Tibial artery (tissue), 4 donors: ENCODE results near the gene TESK2.
"Not testable (repeated sequence)": the region's sequence is repeated elsewhere in the genome, so short reads cannot be mapped to it uniquely, and the experiment has no call there.

ENCODE experiments used
- DNase-seq, 2 donors: peaks; one replicate each; pipeline ENCODE4 v3.0.0-alpha.2; 2019
- H3K27ac ChIP-seq, 2 donors: fragments of 200-600 bp; sonication (generic) in 1 of 2; 1 replicate in 1 of 2; 2 replicates in 1 of 2; pipeline ENCODE4 v1.5.1; 2018 to 2019; ENCODE audit warnings: mild to moderate bottlenecking in 1 of 2
- H3K27me3 ChIP-seq, 2 donors: fragments of 200-600 bp; sonication (generic) in 1 of 2; one replicate each; pipeline versions ENCODE4 v1.5.1 to v1.6.0; 2016 to 2019
- H3K36me3 ChIP-seq, 3 donors: fragments of 200-600 bp; sonication (generic) in 2 of 3; one replicate each; pipeline ENCODE4 v1.5.1; 2016 to 2019; ENCODE audit warnings: mild to moderate bottlenecking in 2 of 3
- H3K4me1 ChIP-seq, 4 donors: fragments of 200-600 bp; sonication (generic) in 2 of 4; 1 replicate in 3 of 4; 2 replicates in 1 of 4; pipeline ENCODE4 v1.5.1; 2016 to 2019
- H3K4me3 ChIP-seq, 2 donors: fragments of 200-600 bp; sonication (generic) in 1 of 2; 1 replicate in 1 of 2; 2 replicates in 1 of 2; pipeline ENCODE4 v1.5.1; 2018 to 2019; ENCODE audit warnings: mild to moderate bottlenecking in 2 of 2
- H3K9me3 ChIP-seq, 3 donors: fragments of 200-600 bp; sonication (generic) in 1 of 3; one replicate each; pipeline ENCODE4 v1.5.1; 2016 to 2019
- CTCF ChIP-seq, 2 experiments: fragments of 200-600 bp in 1 of 2; fragments of 450-650 bp in 1 of 2; IDR thresholded peaks; one replicate each; pipeline ENCODE4 v1.5.1; 2017 to 2019; ENCODE audit warnings: antibody characterized with exemption in 2 of 2, mild to moderate bottlenecking in 1 of 2, moderate library complexity in 1 of 2
- intact Hi-C: fragments of 100-400 bp; cut with DNase I; formaldehyde crosslinking; loops from one replicate; pipeline ENCODE4 v1.15.0; 2023; ENCODE audit warnings: low total_unique reads

TESK2 gene

DNA sequence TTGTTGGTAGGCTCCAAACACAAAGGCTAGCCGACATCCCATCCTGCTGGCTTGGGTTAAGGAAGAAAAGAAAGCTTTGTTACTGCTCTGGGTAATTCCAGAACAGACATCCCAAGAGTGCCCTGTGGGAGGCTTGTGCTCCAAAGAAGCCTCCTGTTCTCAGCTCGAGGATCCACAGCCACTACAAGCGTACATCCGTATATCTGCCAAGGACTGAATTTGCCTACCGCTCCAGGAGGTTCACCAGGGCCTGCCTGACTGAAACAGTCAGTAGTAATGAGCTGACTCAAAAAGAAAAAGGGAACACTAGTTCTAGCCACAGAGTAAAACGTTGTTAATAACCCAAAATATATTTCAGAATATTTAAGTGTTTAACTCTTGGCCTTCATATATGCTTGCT is 125.9 kb downstream of the TESK2 start:
- no peak for DNase-seq
- H3K27ac ChIP-seq = no peak overlapping the region
- H3K27me3 ChIP-seq = no peaks in the 10 kb centered on the region
- H3K4me3 ChIP-seq = no peak overlapping the region
- no peaks in the 10 kb centered on the region for H3K9me3 ChIP-seq
- TF ChIP-seq CTCF (IDR thresholded peaks at IDR 0.05) = no peak
- no peaks in the 10 kb centered on the region for H3K36me3 ChIP-seq
- H3K4me1 ChIP-seq = peaks cover 0 to 14% (median 9%) of the 10 kb centered on the region in 4 donors
- intact Hi-C loops = no loop called here

GRCh38 chr1:45364294-45364693 is 126.7 kb downstream of the TESK2 start:
- H3K4me3 ChIP-seq = no peak overlapping the region
- H3K27me3 ChIP-seq = no peaks in the 10 kb centered on the region
- no peak overlapping the region for H3K27ac ChIP-seq
- H3K4me1 ChIP-seq = peaks cover 0 to 16% (median 10%) of the 10 kb centered on the region in 4 donors
- no peak for TF ChIP-seq CTCF (IDR thresholded peaks at IDR 0.05)
- DNase-seq = no peak
- H3K36me3 ChIP-seq = no peaks in the 10 kb centered on the region
- intact Hi-C loops = no loop called here
- H3K9me3 ChIP-seq = no peaks in the 10 kb centered on the region

GRCh38 chr1:45360981-45361380 is 130.0 kb downstream of the TESK2 start:
- Histone ChIP-seq H3K4me1 (peaks cover 0 to 16% (median 10%) of the 10 kb centered on the region in 4 donors), H3K27ac (peak overlapping the region; percentile 74 to 81), H3K4me3 (peak overlapping the region; percentile 1)
- peak in 1 of 2 donors; percentile 64 for DNase-seq
- H3K9me3 ChIP-seq, H3K27me3 ChIP-seq, H3K36me3 ChIP-seq: not testable (repeated sequence)
- intact Hi-C loops = loop anchor here (2.0 kb wide), 1 partner anchor 132 kb away; no protein-coding TSS in a partner anchor

DNA sequence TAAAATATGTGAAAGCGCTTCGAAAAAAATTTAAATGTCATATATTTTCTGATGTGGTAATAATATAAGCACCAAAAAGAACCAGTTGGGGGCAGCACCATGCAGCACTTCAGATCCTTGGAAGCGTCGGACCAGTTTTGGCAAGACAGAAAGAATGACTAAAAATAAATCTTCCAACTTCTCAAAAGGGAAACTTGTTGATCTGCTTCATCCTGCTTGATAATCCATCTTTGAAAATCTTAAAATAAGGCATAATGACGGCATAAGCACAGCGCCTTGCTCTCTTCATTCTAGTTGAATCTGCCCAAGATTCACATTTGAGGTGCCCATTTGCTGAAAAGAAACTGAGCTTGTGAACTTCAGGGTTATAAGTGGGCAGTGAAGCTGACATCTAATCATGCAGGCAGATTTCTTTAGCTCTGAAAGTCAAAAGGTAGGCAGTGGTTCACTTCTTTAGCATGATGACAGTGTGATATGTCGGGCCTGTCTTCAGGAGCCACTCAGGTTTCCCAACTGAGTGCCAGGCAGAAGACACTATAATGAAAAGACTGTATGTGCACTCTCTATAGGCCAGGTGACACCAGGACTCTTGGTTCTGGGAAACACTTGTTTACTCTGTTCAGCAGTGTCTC is 131.0 kb downstream of the TESK2 start:
- Histone ChIP-seq H3K27ac (peak overlapping the region; percentile 74 to 81), H3K4me1 (peaks cover 0 to 16% (median 10%) of the 10 kb centered on the region in 4 donors), H3K9me3 (no peaks in the 10 kb centered on the region), H3K27me3 (no peaks in the 10 kb centered on the region), H3K36me3 (no peaks in the 10 kb centered on the region), H3K4me3 (peak overlapping the region in 1 of 2 donors; percentile 19)
- intact Hi-C loops = loop anchor here (2.0 kb wide), 1 partner anchor 133 kb away; no protein-coding TSS in a partner anchor
- DNase-seq = peak; percentile 78 to 80
- peak; percentile 68 to 72 for TF ChIP-seq CTCF (IDR thresholded peaks at IDR 0.05)

DNA sequence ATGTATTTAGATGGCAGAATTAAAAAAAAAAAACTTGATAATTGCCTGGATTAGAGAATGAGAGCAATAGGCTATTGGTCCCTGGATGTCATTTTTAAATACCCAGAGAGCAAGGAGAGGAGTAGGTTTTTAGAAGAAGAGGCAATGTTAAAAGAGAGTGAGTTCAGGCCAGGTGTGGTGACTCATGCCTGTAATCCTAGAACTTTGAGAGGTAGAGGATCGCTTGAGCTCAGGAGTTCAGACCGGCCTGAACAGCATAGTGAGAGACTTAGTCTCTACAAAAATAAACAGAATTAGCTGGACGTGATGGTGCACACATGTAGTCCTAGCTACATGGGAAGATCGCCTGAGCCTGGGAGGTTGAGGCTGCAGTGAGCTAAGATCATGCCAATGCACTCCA is 134.8 kb downstream of the TESK2 start:
- DNase-seq = no peak
- no peak overlapping the region for H3K27ac ChIP-seq
- intact Hi-C loops = no loop called here

More for the DNA sequence above, 134.8 kb downstream of the TESK2 start:
- H3K4me1 ChIP-seq = peaks cover 0 to 13% (median 10%) of the 10 kb centered on the region in 4 donors
- H3K4me3 ChIP-seq = no peak overlapping the region
- H3K27me3 ChIP-seq = no peaks in the 10 kb centered on the region
- TF ChIP-seq CTCF (IDR thresholded peaks at IDR 0.05) = no peak
- H3K9me3 ChIP-seq = no peaks in the 10 kb centered on the region
- H3K36me3 ChIP-seq = no peaks in the 10 kb centered on the region
